ENCODE results near the gene SPTBN4.

DNA sequence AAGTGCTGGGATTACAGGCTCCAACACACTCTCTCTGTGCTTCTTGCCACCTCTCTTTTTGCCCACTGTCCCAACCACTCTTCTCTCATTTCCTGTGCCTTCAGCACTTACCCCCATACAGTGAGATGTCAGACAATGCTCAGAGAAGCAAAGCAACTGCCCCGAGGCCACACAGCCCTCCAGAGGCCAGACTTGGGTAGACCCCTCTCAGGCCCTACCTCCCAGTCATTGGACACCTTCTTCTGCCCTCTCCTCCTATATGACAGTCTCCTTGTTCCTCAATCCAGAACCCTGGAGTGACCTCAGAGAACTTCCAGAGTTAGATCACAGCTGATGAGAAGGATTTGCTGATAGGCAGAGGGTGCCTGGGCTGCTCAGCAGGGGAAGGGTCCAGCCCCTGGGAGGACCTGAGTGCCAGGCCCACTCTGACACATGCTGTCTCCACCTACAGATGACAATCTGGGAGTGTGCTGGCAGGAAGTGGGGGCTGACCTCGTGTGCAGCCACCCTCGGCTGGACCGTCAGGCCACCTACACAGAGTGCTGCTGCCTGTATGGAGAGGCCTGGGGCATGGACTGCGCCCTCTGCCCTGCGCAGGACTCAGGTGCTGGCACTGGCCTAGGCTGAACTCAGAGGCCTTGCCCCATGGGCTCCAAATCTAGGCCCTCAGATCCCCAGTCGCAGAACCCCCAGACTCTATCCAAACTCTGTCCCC, 158.8 kb downstream of the SPTBN4 start:
- TF ChIP-seq POLR2A (IDR thresholded peaks at IDR 0.05) (no peak), POLR2AphosphoS5 (IDR thresholded peaks at IDR 0.05) (peak in 1 of 3 donors; percentile 48)
- TF ChIP-seq, protein P1, sequence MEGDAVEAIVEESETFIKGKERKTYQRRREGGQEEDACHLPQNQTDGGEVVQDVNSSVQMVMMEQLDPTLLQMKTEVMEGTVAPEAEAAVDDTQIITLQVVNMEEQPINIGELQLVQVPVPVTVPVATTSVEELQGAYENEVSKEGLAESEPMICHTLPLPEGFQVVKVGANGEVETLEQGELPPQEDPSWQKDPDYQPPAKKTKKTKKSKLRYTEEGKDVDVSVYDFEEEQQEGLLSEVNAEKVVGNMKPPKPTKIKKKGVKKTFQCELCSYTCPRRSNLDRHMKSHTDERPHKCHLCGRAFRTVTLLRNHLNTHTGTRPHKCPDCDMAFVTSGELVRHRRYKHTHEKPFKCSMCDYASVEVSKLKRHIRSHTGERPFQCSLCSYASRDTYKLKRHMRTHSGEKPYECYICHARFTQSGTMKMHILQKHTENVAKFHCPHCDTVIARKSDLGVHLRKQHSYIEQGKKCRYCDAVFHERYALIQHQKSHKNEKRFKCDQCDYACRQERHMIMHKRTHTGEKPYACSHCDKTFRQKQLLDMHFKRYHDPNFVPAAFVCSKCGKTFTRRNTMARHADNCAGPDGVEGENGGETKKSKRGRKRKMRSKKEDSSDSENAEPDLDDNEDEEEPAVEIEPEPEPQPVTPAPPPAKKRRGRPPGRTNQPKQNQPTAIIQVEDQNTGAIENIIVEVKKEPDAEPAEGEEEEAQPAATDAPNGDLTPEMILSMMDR (IDR thresholded peaks at IDR 0.05 in 8 of 11, conservative IDR thresholded peaks at IDR 0.05 in 3 of 11) = no peak
